Psoas muscle (tissue), 8 donors: ENCODE data around the gene CEMP1. TPM values are rescaled to one million over a fixed set of nuclear protein-coding genes. Genes with fewer than 3 reads are reported as not detected.
"Not testable (repeated sequence)": the region's sequence is repeated elsewhere in the genome, so short reads cannot be mapped to it uniquely, and the experiment has no call there.

Source experiments
- ATAC-seq, 4 donors: fragments of 200-7000 bp; cut with Tn5 transposase; one replicate each; pipeline ENCODE4 v1.9.1; 2020; ENCODE audit warnings: moderate library complexity in 3 of 4, mild to moderate bottlenecking in 2 of 4
- DNase-seq, 2 donors: peaks; one replicate each; pipeline ENCODE4 v3.0.0-alpha.2; 2020
- H3K27ac ChIP-seq: fragments of 200-600 bp; one replicate; pipeline ENCODE4 v1.8.0; 2022
- H3K27me3 ChIP-seq, 3 donors: fragments of 200-600 bp in 1 of 3; one replicate each; pipeline versions ENCODE4 v1.6.1 to v1.8.0; 2013 to 2022; ENCODE audit warnings: low read length in 2 of 3, mild to moderate bottlenecking in 2 of 3, moderate library complexity in 1 of 3; ENCODE audit not compliant: insufficient read depth in 3 of 3
- H3K36me3 ChIP-seq, 2 donors: fragments of 200-600 bp in 1 of 2; one replicate each; pipeline versions ENCODE4 v1.6.1 to v1.8.0; 2013 to 2022; ENCODE audit warnings: low read depth in 1 of 2, mild to moderate bottlenecking in 1 of 2, moderate library complexity in 1 of 2; ENCODE audit not compliant: insufficient read depth in 1 of 2
- H3K4me1 ChIP-seq: fragments of 200-600 bp; one replicate; pipeline ENCODE4 v1.8.0; 2022
- H3K4me3 ChIP-seq: fragments of 200-600 bp; one replicate; pipeline ENCODE4 v1.8.0; 2022; ENCODE audit warnings: mild to moderate bottlenecking
- H3K9me3 ChIP-seq: fragments of 200-600 bp; one replicate; pipeline ENCODE4 v1.8.0; 2022
- CTCF ChIP-seq: fragments of 200-600 bp; IDR thresholded peaks from one replicate; pipeline ENCODE4 v1.8.0; 2022; ENCODE audit warnings: antibody characterized with exemption
- WGBS, 3 donors: extraction: QIAGEN DNeasy Blood & Tissue Kit; methylation state at CpG; one replicate each; pipeline versions ENCODE4 v1.1.6 to v1.1.7; 2013; 5-methylcytosine and 5-hydroxymethylcytosine counted together
- intact Hi-C, 2 donors: fragments of 100-400 bp; cut with DNase I; formaldehyde crosslinking; loops; one replicate each; pipeline versions ENCODE4 v1.11.0 to v1.14.2; 2022
- polyA plus RNA-seq, 3 donors: library from polyadenylated mRNA; stranded (reverse); fragments of 200-250 nt; gene quantifications; one replicate each; pipeline ENCODE4 v1.2.3, GENCODE V29; 2013
- total RNA-seq, 4 donors: library from RNA; stranded (reverse); fragmentation: NEBNext Ultra II Directional in 2 of 4; extraction: Animal tissue kit (Norgen Biotek cat#: 25700) in 2 of 4; gene quantifications; one replicate each; pipeline versions ENCODE4 v1.2.1 to v1.2.4, GENCODE V29; 2021 to 2023
- donor health status: healthy with polysubstance abuse.
- donor health status: DM: no; HTN: no; CAD: no; lungs with moderate emphysema.
- donor health status: Bipolar disorder and iron deficiency.
- donor health status: healthy.
- donor health status: DM: yes; HTN: yes; CAD: no.
- donor health status: DM: no; HTN: no; CAD: no.
- donor health status: DM: no; HTN: no; CAD: no.
- donor health status: DM: yes; HTN: yes; CAD: no.

Gene CEMP1
- total and polyA plus RNA-seq, 7 donors = 0.16 to 0.32 (median 0.20) TPM; not detected in 3

GRCh38 chr16:2539845-2540458 lies 8.7 kb upstream of the CEMP1 start:
- Histone ChIP-seq H3K4me1 (peaks cover 35% of the 10 kb centered on the region), H3K27ac (peak overlapping the region; percentile 36)
- 41 to 51% (median 47%) methylated on average over 14 of the region's 14 CpGs for WGBS, 3 donors
- TF ChIP-seq CTCF = peak; percentile 54
- not testable (repeated sequence) for H3K36me3 ChIP-seq, H3K9me3 ChIP-seq, H3K4me3 ChIP-seq, H3K27me3 ChIP-seq
- intact Hi-C loops = loop anchor here in 1 of 2 donors (10.0 kb wide), 1 partner anchor 55 kb away; no protein-coding TSS in a partner anchor
- peak; percentile 31 to 69 for DNase-seq
- ATAC-seq = peak in 1 of 4 donors; percentile 28

- DNase-seq, H3K27me3 ChIP-seq, ATAC-seq, H3K9me3 ChIP-seq, H3K36me3 ChIP-seq: not testable (repeated sequence)
- peaks cover 35% of the 10 kb centered on the region for H3K4me1 ChIP-seq
- WGBS, 3 donors = 76 to 84% (median 79%) methylated on average over 24 of the region's 24 CpGs
- peak overlapping the region; percentile 2 for H3K27ac ChIP-seq
- intact Hi-C loops = loop anchor here in 1 of 2 donors (10.0 kb wide), 1 partner anchor 55 kb away; no protein-coding TSS in a partner anchor
- H3K4me3 ChIP-seq = peak overlapping the region; percentile 78
Measured at GRCh38 chr16:2539192-2539844, 8.1 kb upstream of the CEMP1 start.

- peak; percentile 92 to 94 (median 94) for ATAC-seq
- Histone ChIP-seq H3K27ac (peak within 1 kb of the TSS; percentile 90), H3K9me3 (no peaks in the 10 kb centered on the region), H3K27me3 (no peaks in the 10 kb centered on the region), H3K4me1 (peaks cover 38% of the 10 kb centered on the region), H3K4me3 (peak within 1 kb of the TSS; percentile 78), H3K36me3 (peaks cover 0 to 5% of the 10 kb centered on the region in 2 donors)
- 0% methylated on average over 50 to 126 of the region's 126 CpGs for WGBS, 3 donors
- intact Hi-C loops = loop anchor here in 1 of 2 donors (10.0 kb wide), 1 partner anchor 57 kb away; no protein-coding TSS in a partner anchor
- peak; percentile 95 to 98 for DNase-seq
- TF ChIP-seq CTCF = no peak
Measured at GRCh38 chr16:2537451-2538379, 6.5 kb upstream of the CEMP1 start, which contains the start of gene PDPK1. Gene PDPK1 (plus strand): TSS chr16:2538021. CDS start chr16:2538113, 92 bp downstream.

- ATAC-seq = no peak
- no peaks in the 10 kb centered on the region for H3K9me3 ChIP-seq
- no peak for TF ChIP-seq CTCF
- peak overlapping the region; percentile 90 for H3K27ac ChIP-seq
- intact Hi-C loops = loop anchor here in 1 of 2 donors (10.0 kb wide), 1 partner anchor 59 kb away; no protein-coding TSS in a partner anchor
- 45 to 57% (median 47%) methylated on average over 9 of the region's 9 CpGs for whole genome bisulfite sequencing, 3 donors
- DNase-seq = peak; percentile 55 to 75
- H3K27me3 ChIP-seq = no peaks in the 10 kb centered on the region
- H3K36me3 ChIP-seq = peaks cover 0 to 5% of the 10 kb centered on the region in 2 donors
- H3K4me1 ChIP-seq = peaks cover 37% of the 10 kb centered on the region
- H3K4me3 ChIP-seq = no peak overlapping the region
Measured at GRCh38 chr16:2535625-2536013, 4.4 kb upstream of the CEMP1 start.

GRCh38 chr16:2534335-2534734 lies 3.1 kb upstream of the CEMP1 start:
- intact Hi-C loops = loop anchor here in 1 of 2 donors (10.0 kb wide), 1 partner anchor 60 kb away; no protein-coding TSS in a partner anchor
- not testable (repeated sequence) for H3K9me3 ChIP-seq, DNase-seq, H3K4me3 ChIP-seq, H3K27me3 ChIP-seq, ATAC-seq, H3K27ac ChIP-seq, H3K36me3 ChIP-seq
- peaks cover 25% of the 10 kb centered on the region for H3K4me1 ChIP-seq
- 86 to 90% (median 87%) methylated on average over 5 of the region's 5 CpGs for WGBS, 3 donors
